Measurements from ENCODE around the gene DCAKD. TPM values are rescaled to one million over a fixed set of nuclear protein-coding genes. Genes with fewer than 3 reads are reported as not detected.

Gene DCAKD
- total and polyA plus RNA-seq, 2 of the 8 experiments (the other 6 are each of a cell fraction or from before 2014, with no cell fraction given), result 35.6 to 52.9 TPM

DNA sequence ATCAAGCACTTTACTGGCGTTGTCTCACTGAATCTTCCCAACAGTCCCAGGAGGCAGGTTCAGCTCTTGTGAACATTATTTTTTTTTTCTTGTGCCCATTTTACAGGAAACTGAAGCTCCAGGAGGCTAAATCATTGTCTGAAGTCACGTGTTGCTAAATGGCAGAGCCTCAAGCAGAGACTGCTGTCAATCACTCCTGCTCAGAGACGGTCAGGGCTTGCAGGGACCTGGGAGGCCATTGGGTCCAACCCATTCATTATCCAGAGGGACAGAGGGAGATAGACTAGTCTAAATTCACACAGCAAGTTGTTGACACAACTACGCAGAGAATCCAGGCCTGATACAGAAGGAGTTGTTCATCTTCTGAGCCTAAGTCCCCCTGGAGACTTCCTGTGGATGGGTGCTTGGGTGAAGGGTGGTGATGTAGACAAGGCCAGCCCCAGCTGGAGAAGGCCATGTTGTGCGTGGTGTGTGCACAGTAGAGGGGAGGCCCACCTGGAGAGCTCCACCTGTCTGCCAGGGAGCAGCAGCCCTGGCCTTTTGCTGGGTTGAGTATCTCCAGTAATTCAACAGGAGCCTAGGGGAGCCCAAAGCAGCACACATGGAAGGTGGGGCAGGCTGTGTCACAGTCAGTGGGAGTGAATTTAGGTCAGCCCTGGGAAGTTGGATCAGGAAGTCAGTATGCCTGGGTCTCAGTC, 59.0 kb downstream of the DCAKD start:
- H2BK12ac ChIP-seq (ENCODE audit: low read depth, low read length), result peak overlapping the region; percentile 12; the same call in 1 of the 2 replicates
- H2AK5ac ChIP-seq (ENCODE audit: low read depth, low read length), result peak overlapping the region; percentile 24; the same call in 1 of the 2 replicates
- no peak overlapping the region for H3K9ac ChIP-seq (replicated peaks in 1 of 4; ENCODE audit: extremely low read depth in 1 of 4, low read depth in 3 of 4, low read length in 3 of 4)
- H3K14ac ChIP-seq (ENCODE audit: insufficient read length), result no peak overlapping the region
- H3K4me1 ChIP-seq (replicated peaks in 1 of 4; ENCODE audit: control insufficient read depth in 3 of 4, insufficient read depth in 4 of 4, low read length in 3 of 4), result peaks cover 0 to 4% (median 3%) of the 10 kb centered on the region in 4 experiments; a peak in 4 of 7 replicates
- no peak overlapping the region for H3K4me3 ChIP-seq (ENCODE audit: extremely low read depth in 1 of 4, insufficient read depth in 2 of 4, low read depth in 3 of 4, low read length in 4 of 4)
- no peaks in the 10 kb centered on the region; a peak in 1 of 4 replicates for H3K79me2 ChIP-seq (ENCODE audit: control insufficient read depth in 1 of 2, insufficient read depth in 2 of 2, low read length in 2 of 2)
- H3K23ac ChIP-seq (ENCODE audit: insufficient read length), result no peak overlapping the region
- no peak overlapping the region for H4K8ac ChIP-seq (ENCODE audit: extremely low read depth, insufficient read depth, low read length)
- no peak overlapping the region for H2BK120ac ChIP-seq (replicated peaks; ENCODE audit: low read depth, low read length)
- POLR2A ChIA-PET (ENCODE audit: partially characterized antibody), result interaction anchor here (1.0 to 2.3 kb wide), 6 partner anchors 11 to 217 kb away, joined by 3 to 6 read pairs (median 4); no protein-coding TSS in a partner anchor
- peak overlapping the region; percentile 67; the same call in 1 of the 2 replicates for H2BK15ac ChIP-seq (ENCODE audit: low read length)
- no peaks in the 10 kb centered on the region for H4K20me1 ChIP-seq (replicated peaks in 1 of 2; ENCODE audit: control insufficient read depth in 1 of 2, insufficient read depth in 2 of 2, low read length in 2 of 2)
- no peak overlapping the region for H4K5ac ChIP-seq (ENCODE audit: insufficient read length, low read depth, low read length)
- H3K27ac ChIP-seq (ENCODE audit: low read depth, low read length), result no peak overlapping the region
- no peak overlapping the region for H3K56ac ChIP-seq (replicated peaks; ENCODE audit: insufficient read length, low read depth, low read length)
- H3K23me2 ChIP-seq (ENCODE audit: low read depth, low read length), result peaks cover 6% of the 10 kb centered on the region; the same call in 1 of the 2 replicates
- H3K79me1 ChIP-seq (ENCODE audit: low read depth, low read length), result no peaks in the 10 kb centered on the region
- H3K18ac ChIP-seq (ENCODE audit: extremely low read depth, low read length), result no peak overlapping the region
- H4K91ac ChIP-seq (replicated peaks; ENCODE audit: insufficient read length, low read length), result no peak overlapping the region
- no peak overlapping the region for H2BK20ac ChIP-seq (ENCODE audit: low read length)
- H3K4ac ChIP-seq (replicated peaks; ENCODE audit: insufficient read length, low read depth, low read length), result no peak overlapping the region
- peaks cover 0 to 11% (median 2%) of the 10 kb centered on the region in 4 experiments; a peak in 4 of 7 replicates for H3K27me3 ChIP-seq (replicated peaks in 1 of 4; ENCODE audit: control insufficient read depth in 3 of 4, extremely low read depth in 1 of 4, insufficient read depth in 3 of 4, low read length in 3 of 4)
- no peak for FAIRE-seq
- no peak for DNase-seq (ENCODE audit: low read depth in 1 of 2, low spot score in 2 of 2)
- TF ChIP-seq TCF12 (IDR thresholded peaks at IDR 0.05; ENCODE audit: low read depth, low read length), result no peak
- TF ChIP-seq BRCA1 (IDR thresholded peaks at IDR 0.05; ENCODE audit: low read depth, low read length), result no peak
- TF ChIP-seq SP2 (IDR thresholded peaks at IDR 0.05; ENCODE audit: low read length), result no peak
- no peak for TF ChIP-seq KDM1A (IDR thresholded peaks at IDR 0.05; ENCODE audit: borderline replicate concordance, low read length)
- no peak for TF ChIP-seq POLR2AphosphoS5 (IDR thresholded peaks at IDR 0.05; ENCODE audit: low read depth, low read length)
- TF ChIP-seq PHF8 (conservative IDR thresholded peaks at IDR 0.05; ENCODE audit: low read depth, low read length), result no peak
- TF ChIP-seq SIX5 (IDR thresholded peaks at IDR 0.05; ENCODE audit: low read depth, low read length), result no peak
- H3K4me2 ChIP-seq (ENCODE audit: insufficient read depth in 1 of 2, low read depth in 2 of 2, low read length in 2 of 2), result no peak overlapping the region
- H2BK5ac ChIP-seq (ENCODE audit: low read depth, low read length), result no peak overlapping the region
- no peak overlapping the region for H2AFZ ChIP-seq (ENCODE audit: low read length)
- H3K9me3 ChIP-seq (ENCODE audit: insufficient read depth in 2 of 2, low read depth in 1 of 2, low read length in 1 of 2), result no peaks in the 10 kb centered on the region
- H3K36me3 ChIP-seq (ENCODE audit: control insufficient read depth in 2 of 4, insufficient read depth in 4 of 4, low read length in 3 of 4), result no peaks in the 10 kb centered on the region
- CTCF ChIA-PET (ENCODE audit: partially characterized antibody), result interaction anchor here (1.1 to 16.0 kb wide), 11 partner anchors 10 to 93 kb away, joined by 3 to 102 read pairs (median 8); partner anchors contain the start of genes C1QL1 and EFTUD2
- 87% methylated on average over 5 of the region's 5 CpGs; no CpG with 5 or more reads in 1 of the 2 experiments for WGBS, 2 experiments (ENCODE audit: extremely low coverage in 1 of 2, insufficient coverage in 1 of 2, insufficient read length in 1 of 2, insufficient replicate concordance in 2 of 2, low coverage in 1 of 2, low lambda C conversion rate in 2 of 2, missing lambda C conversion rate in 1 of 2)
